Spleen (tissue), 11 donors: Measurements from ENCODE around the gene TNRC6A. TPM values are rescaled to one million over a fixed set of nuclear protein-coding genes. Genes with fewer than 3 reads are reported as not detected.

Experiments
- DNase-seq: peaks from one replicate; pipeline ENCODE4 v3.0.0-alpha.2; 2020
- H3K27ac ChIP-seq, 8 donors: fragments of 200-600 bp; sonication (generic) in 7 of 8; 1 replicate in 4 of 8; 2 replicates in 4 of 8; pipeline versions ENCODE4 v1.5.0 to v1.8.0; 2016 to 2021; ENCODE audit warnings: inconsistent platforms in 4 of 8, mild to moderate bottlenecking in 4 of 8, moderate library complexity in 1 of 8
- H3K27me3 ChIP-seq, 7 donors: fragments of 200-600 bp; sonication (generic) in 6 of 7; replicated peaks in 1 of 7; 1 replicate in 4 of 7; 2 replicates in 3 of 7; pipeline versions ENCODE4 v1.5.0 to v1.8.0; 2016 to 2021; ENCODE audit warnings: inconsistent platforms in 3 of 7, mild to moderate bottlenecking in 1 of 7
- H3K36me3 ChIP-seq, 6 donors: fragments of 200-600 bp; sonication (generic) in 5 of 6; 1 replicate in 4 of 6; 2 replicates in 2 of 6; pipeline versions ENCODE4 v1.5.0 to v1.8.0; 2016 to 2021; ENCODE audit warnings: inconsistent platforms in 2 of 6
- H3K4me1 ChIP-seq, 6 donors: fragments of 200-600 bp; sonication (generic) in 5 of 6; 1 replicate in 3 of 6; 2 replicates in 3 of 6; pipeline versions ENCODE4 v1.5.0 to v1.8.0; 2016 to 2021; ENCODE audit warnings: inconsistent platforms in 3 of 6
- H3K4me3 ChIP-seq, 8 donors: fragments of 200-600 bp; sonication (generic) in 7 of 8; 1 replicate in 4 of 8; 2 replicates in 4 of 8; pipeline versions ENCODE4 v1.5.0 to v1.8.0; 2016 to 2021; ENCODE audit warnings: inconsistent platforms in 4 of 8, mild to moderate bottlenecking in 4 of 8, moderate library complexity in 2 of 8
- H3K9me3 ChIP-seq, 8 donors: fragments of 200-600 bp; sonication (generic) in 7 of 8; 1 replicate in 4 of 8; 2 replicates in 4 of 8; pipeline versions ENCODE4 v1.5.0 to v1.8.0; 2016 to 2021; ENCODE audit warnings: inconsistent platforms in 4 of 8
- POLR2A ChIP-seq, 3 donors: fragments of 450-650 bp; IDR thresholded peaks; one replicate each; pipeline ENCODE4 v1.5.1; 2017; ENCODE audit warnings: antibody characterized with exemption in 3 of 3, mild to moderate bottlenecking in 1 of 3
- POLR2AphosphoS5 ChIP-seq, 3 donors: sonication (generic); formaldehyde crosslinking; IDR thresholded peaks; one replicate each; pipeline ENCODE4 v1.5.1; 2017; ENCODE audit warnings: antibody characterized with exemption in 3 of 3
- WGBS, 5 donors: extraction: QIAGEN DNeasy Blood & Tissue Kit in 3 of 5; methylation state at CpG; one replicate each; pipeline versions ENCODE4 v1.1.5 to v1.1.7; 2013 to 2018; 5-methylcytosine and 5-hydroxymethylcytosine counted together
- intact Hi-C: fragments of 100-400 bp; cut with DNase I; formaldehyde crosslinking; loops from one replicate; pipeline ENCODE4 v1.15.0; 2023; ENCODE audit warnings: low total_unique reads
- polyA plus RNA-seq, 3 donors: library from polyadenylated mRNA; stranded (reverse); fragments of 200-250 nt; gene quantifications; one replicate each; pipeline ENCODE4 v1.2.1, GENCODE V29; 2013
- total RNA-seq, 7 donors: library from RNA; depleted of rRNA in 3 of 7; stranded (reverse); fragments of >200 nt in 3 of 7; fragmentation: NEBNext Ultra II Directional in 4 of 7; extraction: Animal tissue kit (Norgen Biotek cat#: 25700) in 4 of 7; gene quantifications; one replicate each; pipeline versions ENCODE4 v1.1.0 to v1.2.1, GENCODE V29; 2016 to 2021
- TF ChIP-seq, protein P1 (sequence below), 11 experiments: fragments of 200-600 bp in 7 of 11; fragments of 450-650 bp in 4 of 11; sonication (generic) in 4 of 11; IDR thresholded peaks in 8 of 11; conservative IDR thresholded peaks in 3 of 11; 1 replicate in 7 of 11; 2 replicates in 4 of 11; pipeline versions ENCODE4 v1.4.0 to v1.8.0; 2016 to 2021; ENCODE audit warnings: antibody characterized with exemption in 11 of 11, inconsistent platforms in 4 of 11, mild to moderate bottlenecking in 1 of 11
- donor health status: healthy with polysubstance abuse.
- donor health status: DM: no; HTN: no; CAD: no; lungs with moderate emphysema.
- donor health status: DM: no; HTN: no; CAD: no.
- donor health status: Bipolar disorder and iron deficiency.
- donor health status: healthy.
- donor health status: DM: no; HTN: no; CAD: no.
- donor health status: DM: yes; HTN: yes; CAD: no.

TNRC6A gene
- total and polyA plus RNA-seq, 10 donors: 6.5 to 67.8 (median 57.3) TPM

DNA sequence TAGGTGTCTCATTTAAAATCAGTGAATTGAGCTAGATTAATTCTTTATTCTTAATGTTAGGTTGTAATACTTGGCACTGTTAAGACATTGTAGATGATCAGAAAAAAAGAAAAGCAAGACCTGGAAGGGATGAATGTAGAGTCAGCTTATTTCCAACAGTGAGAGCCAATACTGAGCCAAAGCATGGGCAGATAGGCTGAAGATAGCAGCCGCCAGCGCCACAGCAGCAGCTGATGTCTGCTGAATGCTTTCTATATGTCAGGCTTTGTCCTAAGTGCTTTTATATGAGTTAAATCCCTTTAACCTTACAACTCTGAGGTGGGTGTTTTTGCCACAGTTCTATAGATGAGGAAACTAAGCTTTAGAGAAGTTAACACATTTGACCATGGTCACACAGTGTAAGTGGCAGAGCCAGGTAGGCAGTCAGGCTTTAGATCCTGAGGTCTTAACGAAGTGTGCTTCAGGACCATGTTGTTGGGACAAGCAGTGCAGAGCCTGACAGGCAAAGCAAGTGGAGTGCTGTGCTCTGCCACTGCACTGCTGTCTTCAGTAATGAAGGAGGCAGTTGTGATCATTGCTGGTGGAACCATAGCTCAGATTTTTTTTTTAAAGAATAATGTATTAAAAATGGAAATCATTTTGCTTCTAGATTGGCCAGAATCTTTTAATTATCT is 25.9 kb downstream of the TNRC6A start:
- TF ChIP-seq, protein P1, sequence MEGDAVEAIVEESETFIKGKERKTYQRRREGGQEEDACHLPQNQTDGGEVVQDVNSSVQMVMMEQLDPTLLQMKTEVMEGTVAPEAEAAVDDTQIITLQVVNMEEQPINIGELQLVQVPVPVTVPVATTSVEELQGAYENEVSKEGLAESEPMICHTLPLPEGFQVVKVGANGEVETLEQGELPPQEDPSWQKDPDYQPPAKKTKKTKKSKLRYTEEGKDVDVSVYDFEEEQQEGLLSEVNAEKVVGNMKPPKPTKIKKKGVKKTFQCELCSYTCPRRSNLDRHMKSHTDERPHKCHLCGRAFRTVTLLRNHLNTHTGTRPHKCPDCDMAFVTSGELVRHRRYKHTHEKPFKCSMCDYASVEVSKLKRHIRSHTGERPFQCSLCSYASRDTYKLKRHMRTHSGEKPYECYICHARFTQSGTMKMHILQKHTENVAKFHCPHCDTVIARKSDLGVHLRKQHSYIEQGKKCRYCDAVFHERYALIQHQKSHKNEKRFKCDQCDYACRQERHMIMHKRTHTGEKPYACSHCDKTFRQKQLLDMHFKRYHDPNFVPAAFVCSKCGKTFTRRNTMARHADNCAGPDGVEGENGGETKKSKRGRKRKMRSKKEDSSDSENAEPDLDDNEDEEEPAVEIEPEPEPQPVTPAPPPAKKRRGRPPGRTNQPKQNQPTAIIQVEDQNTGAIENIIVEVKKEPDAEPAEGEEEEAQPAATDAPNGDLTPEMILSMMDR (IDR thresholded peaks at IDR 0.05 in 8 of 11, conservative IDR thresholded peaks at IDR 0.05 in 3 of 11): no peak
- TF ChIP-seq POLR2A (IDR thresholded peaks at IDR 0.05) (no peak), POLR2AphosphoS5 (IDR thresholded peaks at IDR 0.05) (no peak)
- WGBS, 5 donors: 89 to 99% (median 95%) methylated on average over 3 of the region's 3 CpGs
- peaks cover 0 to 25% (median 10%) of the 10 kb centered on the region in 6 donors for H3K36me3 ChIP-seq
- H3K27ac ChIP-seq: no peak overlapping the region
- H3K9me3 ChIP-seq: no peaks in the 10 kb centered on the region
- no peaks in the 10 kb centered on the region for H3K27me3 ChIP-seq
- intact Hi-C loops: no loop called here
- peaks cover 2 to 72% (median 25%) of the 10 kb centered on the region in 6 donors for H3K4me1 ChIP-seq
- DNase-seq: no peak
- no peak overlapping the region for H3K4me3 ChIP-seq

DNA sequence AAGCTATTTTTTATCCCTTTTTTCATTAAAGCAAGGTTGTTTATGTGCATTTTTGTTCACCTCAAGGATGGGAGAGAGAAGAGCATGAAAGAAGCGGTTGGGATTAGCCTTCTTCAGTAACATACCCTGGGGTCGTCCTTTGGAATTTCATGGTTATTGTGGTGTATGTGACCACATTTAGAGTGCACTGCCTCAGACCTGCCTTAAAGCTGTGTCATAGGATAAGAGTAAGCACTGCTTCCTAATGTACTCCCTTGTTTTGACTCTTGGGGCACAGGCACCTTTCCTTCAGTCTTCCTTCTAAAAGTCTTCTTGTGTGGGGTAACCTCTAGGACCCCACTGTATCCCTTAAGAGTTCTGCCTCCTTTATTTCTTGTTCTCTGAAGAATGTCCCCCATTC is 28.9 kb downstream of the TNRC6A start:
- DNase-seq: no peak
- WGBS, 5 donors: 95 to 99% (median 96%) methylated on average over 2 of the region's 2 CpGs
- Histone ChIP-seq H3K4me3 (no peak overlapping the region), H3K4me1 (peaks cover 0 to 46% (median 6%) of the 10 kb centered on the region in 6 donors), H3K9me3 (no peaks in the 10 kb centered on the region), H3K27me3 (no peaks in the 10 kb centered on the region), H3K27ac (no peak overlapping the region), H3K36me3 (peaks cover 0 to 55% (median 19%) of the 10 kb centered on the region in 6 donors)
- intact Hi-C loops: no loop called here
- TF ChIP-seq, protein P1 (IDR thresholded peaks at IDR 0.05 in 8 of 11, conservative IDR thresholded peaks at IDR 0.05 in 3 of 11): no peak
- TF ChIP-seq POLR2AphosphoS5 (IDR thresholded peaks at IDR 0.05): no peak
- no peak for TF ChIP-seq POLR2A (IDR thresholded peaks at IDR 0.05)

DNA sequence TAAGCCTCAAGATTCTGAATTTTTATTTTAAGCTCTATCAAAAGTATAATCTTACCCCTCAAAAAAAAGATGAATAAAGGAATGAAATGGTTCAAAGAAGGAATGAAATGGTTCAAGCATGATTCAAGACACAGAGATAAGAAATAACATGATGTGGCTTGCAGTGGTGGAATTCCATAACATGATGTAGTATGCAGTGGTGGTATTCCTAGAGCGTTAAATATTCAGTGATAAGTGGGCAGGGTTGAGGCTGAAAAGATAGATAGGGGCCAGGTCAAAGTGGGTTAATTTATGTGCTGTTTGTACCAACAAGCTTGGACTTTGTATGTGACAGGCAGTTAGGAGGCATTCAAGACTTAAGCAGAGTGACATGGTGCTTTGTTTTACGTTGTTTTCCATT is 29.6 kb downstream of the TNRC6A start:
- Histone ChIP-seq H3K27me3 (no peaks in the 10 kb centered on the region), H3K4me3 (no peak overlapping the region), H3K9me3 (no peaks in the 10 kb centered on the region), H3K4me1 (peaks cover 0 to 43% (median 4%) of the 10 kb centered on the region in 6 donors), H3K36me3 (peaks cover 0 to 62% (median 22%) of the 10 kb centered on the region in 6 donors), H3K27ac (no peak overlapping the region)
- whole genome bisulfite sequencing, 5 donors: 96 to 99% (median 98%) methylated on average over 2 of the region's 2 CpGs
- TF ChIP-seq, protein P1 (IDR thresholded peaks at IDR 0.05 in 8 of 11, conservative IDR thresholded peaks at IDR 0.05 in 3 of 11): no peak
- no peak for TF ChIP-seq POLR2AphosphoS5 (IDR thresholded peaks at IDR 0.05)
- no peak for TF ChIP-seq POLR2A (IDR thresholded peaks at IDR 0.05)
- DNase-seq: no peak
- intact Hi-C loops: no loop called here

DNA sequence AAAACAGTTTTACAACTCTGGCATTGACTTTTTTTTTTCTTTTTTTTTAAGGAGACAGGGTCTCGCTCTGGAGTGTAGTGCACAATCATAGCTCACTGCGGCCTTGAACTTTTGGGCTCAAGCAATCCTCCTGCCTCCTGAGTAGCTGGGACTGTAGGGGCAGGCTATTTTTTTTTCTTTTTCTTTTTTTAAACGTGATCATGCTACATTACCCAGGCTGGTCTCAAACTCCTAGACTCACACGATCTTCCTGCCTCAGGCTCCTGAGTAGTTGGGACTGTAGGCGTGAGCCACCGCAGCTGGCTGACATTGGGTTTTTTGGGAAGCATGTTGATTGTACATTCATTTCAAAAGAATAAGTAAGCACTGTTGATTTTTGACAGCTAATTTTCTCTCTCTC is 32.1 kb downstream of the TNRC6A start:
- Histone ChIP-seq H3K4me3 (no peak overlapping the region), H3K4me1 (peaks cover 0 to 22% (median 1%) of the 10 kb centered on the region in 6 donors), H3K27me3 (no peaks in the 10 kb centered on the region), H3K27ac (no peak overlapping the region), H3K36me3 (peaks cover 0 to 85% (median 25%) of the 10 kb centered on the region in 6 donors), H3K9me3 (no peaks in the 10 kb centered on the region)
- TF ChIP-seq POLR2AphosphoS5 (IDR thresholded peaks at IDR 0.05): no peak
- TF ChIP-seq, protein P1 (IDR thresholded peaks at IDR 0.05 in 8 of 11, conservative IDR thresholded peaks at IDR 0.05 in 3 of 11): no peak
- TF ChIP-seq POLR2A (IDR thresholded peaks at IDR 0.05): no peak
- intact Hi-C loops: no loop called here
- 83 to 93% (median 88%) methylated on average over 6 of the region's 6 CpGs for WGBS, 5 donors
- no peak for DNase-seq
